Measurements from ENCODE around the gene CCNE1.
"Not testable (repeated sequence)": the region's sequence is repeated elsewhere in the genome, so short reads cannot be mapped to it uniquely, and the experiment has no call there.

Gene CCNE1

DNA sequence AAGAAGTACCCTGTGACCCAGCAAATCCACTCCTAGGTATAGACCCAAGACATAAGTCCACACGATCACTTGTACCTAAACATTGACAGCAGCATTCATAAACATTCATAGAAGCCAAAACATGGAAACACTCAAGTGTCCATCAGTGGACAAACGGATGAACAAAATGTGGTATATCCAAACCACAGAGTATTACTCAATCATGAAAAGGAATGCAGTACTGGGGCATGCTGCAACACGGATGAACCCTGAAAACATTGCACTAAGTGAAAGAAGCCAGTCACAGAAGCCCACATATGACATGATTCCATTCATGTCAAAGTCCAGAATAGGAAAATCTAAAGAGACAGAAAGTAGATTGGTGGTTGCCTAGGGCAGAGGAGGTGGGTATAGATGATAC, 22.8 kb upstream of the CCNE1 start:
- DNase-seq: no peak

DNA sequence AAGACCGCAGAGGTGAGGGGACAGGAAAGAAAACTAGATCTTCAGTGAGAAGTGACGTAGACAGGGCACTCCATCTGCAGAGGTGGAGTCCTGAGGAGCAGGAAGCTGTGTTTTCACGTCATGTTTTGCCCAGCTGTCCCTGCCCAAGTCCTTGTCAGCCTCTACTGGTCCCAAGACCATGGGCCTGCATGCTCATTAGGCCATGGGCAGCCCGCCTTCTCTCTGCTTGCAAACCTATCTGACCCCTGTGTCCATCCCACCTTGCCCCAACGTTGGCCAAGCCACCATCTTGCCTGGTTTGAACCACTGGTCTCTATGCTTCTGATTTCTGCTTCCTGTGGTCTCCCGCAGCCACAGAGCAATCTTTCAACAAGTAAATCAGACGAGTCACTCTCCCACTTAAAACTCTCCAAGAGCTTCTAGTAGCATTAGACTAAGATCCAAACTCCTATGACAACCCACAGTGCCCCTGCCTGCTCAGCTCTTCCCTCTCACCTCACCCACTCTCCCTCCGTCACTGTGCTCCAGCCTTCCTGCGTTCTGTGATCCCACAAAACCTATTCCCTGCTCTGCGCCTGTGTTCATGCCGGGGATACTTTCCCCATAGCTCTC, 18.6 kb upstream of the CCNE1 start:
- no peak for DNase-seq

DNA sequence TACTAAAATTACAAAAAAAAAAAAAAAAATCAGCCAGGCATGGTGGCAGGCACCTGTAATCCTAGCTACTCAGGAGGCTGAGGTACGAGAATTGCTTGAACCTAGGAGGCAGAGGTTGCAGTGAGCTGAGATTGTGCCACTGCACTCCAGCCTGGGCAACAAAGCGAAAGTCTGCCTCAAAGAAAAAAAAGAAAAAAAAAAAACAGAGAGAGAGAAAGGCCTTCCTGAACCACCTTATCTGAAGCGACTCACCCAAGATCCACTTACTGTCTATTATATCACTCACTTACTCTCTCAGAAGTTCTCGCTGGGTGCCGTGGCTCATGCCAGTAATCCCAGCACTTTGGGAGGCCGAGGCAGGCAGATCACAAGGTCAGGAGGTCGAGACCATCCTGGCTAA, 17.3 kb upstream of the CCNE1 start:
- DNase-seq: not testable (repeated sequence)

DNA sequence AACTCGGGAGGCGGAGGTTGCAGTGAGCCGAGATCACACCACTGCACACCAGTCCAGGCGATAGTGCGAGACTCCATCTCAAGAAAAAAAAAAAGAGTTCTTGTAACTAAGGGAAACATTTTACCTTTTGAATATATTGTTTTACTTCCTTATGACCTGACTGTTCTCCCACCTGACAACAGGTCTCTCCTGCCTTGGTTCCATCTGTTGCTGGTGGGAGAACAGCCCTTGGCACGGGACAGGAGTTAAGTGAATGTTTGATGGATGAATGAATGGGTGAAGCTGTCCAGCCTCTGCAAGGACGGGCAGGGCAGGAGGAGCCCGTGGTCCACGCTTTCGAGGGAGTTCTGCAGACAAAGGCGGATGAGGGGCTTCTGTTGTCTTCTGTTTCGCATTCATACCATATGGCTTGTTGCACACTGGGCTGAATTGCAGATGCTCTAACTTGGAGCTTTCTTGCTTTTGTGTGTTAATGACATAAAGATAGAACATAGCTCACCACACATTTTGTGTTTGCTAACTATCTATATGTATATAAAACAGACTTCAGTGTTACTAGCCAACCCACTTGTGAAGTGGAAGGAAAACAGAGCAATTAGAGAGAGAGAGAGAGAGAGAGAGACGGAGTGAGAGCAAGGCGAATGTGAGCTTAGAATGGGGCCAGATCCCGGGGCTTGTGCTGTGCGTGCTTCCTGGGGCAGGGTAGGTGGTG, 16.2 kb upstream of the CCNE1 start:
- DNase-seq: no peak

DNA sequence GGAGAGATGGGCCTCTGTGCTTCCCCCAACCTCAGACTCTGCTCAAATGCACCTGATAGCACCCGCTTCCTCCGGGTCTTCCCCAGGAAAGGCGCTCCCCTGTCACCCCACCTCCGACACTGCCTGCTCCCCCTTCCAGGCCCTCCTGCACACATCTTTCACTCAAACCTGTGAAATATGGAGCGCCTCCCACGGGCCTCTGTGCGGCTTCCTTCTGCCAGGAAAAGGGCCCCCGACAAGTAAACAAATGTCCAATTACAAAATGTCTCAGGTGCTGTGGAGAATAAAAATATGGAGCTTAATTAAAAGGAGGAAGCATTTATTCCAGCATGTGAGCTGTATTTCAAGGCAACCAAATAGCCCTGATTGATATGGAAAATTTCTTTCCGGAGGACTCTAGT, 15.6 kb upstream of the CCNE1 start:
- DNase-seq: no peak

DNA sequence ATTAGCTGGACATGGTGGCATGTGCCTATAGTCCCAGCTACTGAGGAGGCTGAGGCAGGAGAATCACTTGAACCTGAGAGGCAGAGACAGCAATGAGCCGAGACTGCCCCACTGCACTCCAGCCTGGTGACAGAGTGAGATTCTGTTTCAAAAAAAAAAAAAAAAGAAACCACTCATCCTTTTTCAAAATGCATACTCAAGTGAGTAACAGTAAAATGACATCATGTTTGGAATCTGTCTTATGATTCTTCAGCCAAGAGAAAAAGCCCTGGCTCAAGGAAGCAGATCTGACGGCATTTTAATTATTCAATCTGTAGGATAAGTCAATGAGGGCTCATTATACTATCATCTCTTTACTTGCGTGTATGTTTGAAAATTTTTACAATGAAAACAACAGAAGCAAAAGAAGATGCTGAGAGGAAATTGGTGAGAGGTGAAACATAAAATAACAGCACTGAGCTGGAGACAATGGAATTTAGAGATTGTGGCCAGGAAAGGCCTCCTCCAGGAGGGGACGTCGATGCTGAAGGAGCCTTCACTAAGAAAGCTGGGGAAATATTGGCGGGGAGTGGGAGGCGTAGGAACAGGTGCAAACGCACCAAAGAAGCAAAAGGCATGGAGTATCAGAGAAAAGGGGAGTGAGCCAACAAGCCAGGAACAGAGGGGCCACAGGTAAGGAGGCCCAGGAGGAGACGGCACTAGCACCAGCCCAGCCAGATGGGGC, 12.9 kb upstream of the CCNE1 start:
- no peak for DNase-seq

DNA sequence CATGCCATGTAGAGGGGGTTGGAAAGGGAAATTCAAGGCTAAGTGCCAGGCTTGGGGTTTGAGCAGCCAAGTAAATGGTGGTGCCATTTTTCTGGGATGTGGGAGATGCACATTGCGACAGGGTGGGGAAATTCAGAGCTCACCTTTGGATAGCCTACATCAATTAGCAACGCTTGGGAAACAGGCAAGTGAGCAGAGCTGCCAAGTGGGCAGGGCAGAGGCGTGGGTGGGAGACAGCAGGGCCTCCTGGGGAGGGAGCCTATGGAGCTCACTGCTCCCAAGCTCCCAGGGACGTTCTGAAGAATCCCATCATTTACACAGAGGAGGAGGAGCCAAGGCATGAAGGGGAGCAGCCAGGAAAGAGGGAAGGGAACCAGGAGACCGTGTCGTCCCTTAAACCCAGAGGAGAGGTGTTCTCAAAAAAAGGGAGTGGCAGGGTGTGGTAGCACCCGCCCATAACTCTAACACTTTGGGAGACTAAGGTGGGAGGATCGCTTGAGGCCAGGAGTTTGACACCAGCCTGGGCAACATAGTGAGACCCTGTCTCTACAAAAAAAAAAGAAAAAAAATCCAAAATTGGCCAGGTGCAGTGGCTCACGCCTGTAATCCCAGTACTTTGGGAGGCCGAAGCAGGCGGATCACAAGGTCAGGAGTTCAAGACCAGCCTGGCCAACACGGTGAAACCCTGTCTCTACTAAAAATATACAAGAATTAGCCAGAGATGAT, 11.5 kb upstream of the CCNE1 start:
- no peak for DNase-seq

DNA sequence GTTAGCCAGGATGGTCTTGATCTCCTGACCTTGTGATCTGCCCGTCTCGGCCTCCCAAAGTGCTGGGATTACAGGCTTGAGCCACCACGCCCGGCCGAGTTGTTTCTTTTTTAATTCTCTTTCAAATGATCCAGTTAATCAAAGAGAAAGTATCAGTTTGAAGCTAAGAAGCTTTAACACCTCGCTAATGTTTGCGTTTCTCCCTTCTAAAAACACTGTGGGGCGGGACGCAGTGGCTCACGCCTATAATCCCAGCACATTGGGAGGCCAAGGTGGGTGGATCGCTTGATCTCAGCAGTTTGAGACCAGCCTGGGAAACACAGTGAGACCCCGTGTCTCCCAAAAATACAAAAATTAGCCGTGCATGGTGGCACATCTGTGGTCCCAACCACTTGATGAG, 7.8 kb upstream of the CCNE1 start:
- DNase-seq: not testable (repeated sequence)

DNA sequence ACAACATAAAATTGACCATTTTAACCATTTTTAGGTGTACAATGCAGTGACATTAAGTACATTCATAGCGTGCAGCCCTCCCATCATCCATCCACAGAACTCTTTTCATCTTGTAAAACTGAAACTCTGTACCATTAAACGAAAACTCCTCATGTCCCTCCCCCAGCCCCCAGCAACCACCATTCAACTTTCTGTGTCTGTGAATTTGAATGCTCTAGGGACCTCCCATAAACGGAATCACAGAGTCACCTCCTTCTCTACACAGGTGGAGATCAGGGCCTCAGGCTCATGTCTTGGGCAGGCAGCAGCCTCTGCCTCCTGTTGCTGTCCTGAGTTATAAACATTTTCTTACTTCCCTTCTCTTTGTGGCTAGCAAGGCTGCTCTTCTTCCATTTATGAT, 7.3 kb upstream of the CCNE1 start:
- DNase-seq: no peak

DNA sequence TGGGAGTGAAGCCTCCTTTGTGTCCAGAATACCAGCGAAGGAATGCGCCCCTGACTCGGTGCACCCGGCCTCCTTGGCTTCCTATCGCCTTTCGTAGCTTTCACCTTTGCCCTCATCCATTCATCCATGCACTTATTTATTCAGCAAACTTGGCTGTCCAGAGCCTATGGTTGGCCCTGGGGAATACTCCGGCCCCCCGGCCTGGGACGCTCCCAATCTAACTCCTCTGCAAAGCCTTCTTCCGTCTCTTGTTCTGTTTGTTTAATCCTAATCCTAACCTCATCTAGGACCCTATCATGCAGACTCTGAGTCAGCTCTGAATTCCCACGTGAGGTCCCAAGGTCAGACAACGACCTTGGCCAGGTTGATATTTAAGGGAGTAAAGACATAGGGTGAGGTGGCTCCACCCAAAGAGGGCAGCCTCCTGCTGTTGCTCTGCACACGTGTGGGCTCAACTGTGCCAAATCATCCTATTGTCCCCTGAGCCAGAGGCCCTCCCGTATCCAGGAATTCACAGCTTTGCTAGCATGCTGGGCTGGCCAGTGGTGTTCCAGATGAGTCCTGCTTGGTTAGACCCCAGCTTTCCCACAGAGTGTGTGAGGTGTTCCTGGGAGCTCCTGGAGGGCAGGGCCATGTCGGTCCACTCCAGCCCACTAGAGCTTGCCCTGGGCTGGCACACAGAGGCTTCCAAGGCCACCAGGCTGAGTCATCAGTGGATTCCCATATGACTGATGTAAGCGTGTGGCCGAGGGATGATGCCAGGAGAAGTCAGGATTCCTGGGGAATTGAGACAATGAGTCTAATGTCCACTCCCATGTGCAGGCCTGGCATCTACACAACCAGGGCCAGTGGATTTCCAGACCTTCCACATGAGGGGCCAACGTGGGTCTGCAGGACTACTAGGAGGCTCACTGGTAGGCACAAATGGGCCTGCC, 6.5 kb upstream of the CCNE1 start:
- no peak for DNase-seq

DNA sequence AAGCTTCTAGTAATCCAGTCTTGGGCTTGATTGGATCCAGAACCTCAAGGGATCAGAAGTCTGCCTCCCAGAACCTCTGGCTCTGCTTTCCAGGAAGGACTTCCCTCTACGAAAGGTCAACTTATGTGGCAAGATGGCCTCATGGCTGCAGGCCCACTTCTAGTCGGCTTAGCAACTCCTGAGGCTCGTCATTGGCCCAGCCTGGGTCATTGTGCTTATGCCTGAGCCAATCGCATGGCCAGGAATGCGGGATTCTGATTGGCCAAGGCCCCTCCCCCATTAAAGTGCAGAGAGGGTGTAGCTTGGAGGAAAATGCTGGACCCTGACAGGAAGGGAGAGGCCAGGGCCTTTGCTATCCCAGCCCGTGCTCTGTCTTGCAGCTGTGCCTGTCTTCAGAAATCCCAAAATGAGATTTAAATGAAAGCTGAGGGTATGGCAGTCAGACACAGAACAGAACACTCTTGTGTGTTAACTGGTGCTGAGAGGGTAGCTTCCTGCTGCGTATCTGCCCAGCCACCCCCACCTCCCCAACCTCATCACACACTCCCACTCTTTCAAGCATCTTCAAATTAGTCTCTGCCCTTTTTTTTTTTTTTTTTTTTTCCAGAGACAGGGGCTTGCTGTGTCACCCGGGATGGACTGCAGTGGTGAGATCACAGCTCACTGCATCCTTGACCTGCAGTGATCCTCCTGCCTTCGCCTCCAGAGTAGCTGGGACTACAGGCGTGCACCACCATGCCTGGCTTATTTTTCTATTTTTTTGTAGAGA, 5.5 kb upstream of the CCNE1 start:
- no peak for DNase-seq

DNA sequence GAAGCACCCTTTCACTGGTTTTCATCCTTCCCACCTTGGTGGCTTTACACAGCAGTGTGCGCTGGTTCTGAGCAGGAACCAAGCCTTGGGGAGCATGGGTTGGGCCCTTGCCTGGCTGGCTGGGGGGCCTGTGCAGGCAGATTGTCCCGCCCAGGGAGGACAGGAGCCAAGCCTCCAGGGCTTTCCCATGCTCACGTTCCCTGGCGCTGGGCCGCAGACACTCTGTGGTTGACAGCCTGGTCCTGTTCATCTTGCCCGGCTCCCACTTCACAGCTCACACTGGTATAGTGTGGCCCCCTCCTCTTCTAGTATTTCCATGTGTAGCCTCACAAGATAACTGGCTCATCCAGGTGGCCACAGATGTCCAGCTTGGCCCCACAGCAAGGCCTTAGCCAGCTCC, 4.6 kb upstream of the CCNE1 start:
- no peak for DNase-seq

DNA sequence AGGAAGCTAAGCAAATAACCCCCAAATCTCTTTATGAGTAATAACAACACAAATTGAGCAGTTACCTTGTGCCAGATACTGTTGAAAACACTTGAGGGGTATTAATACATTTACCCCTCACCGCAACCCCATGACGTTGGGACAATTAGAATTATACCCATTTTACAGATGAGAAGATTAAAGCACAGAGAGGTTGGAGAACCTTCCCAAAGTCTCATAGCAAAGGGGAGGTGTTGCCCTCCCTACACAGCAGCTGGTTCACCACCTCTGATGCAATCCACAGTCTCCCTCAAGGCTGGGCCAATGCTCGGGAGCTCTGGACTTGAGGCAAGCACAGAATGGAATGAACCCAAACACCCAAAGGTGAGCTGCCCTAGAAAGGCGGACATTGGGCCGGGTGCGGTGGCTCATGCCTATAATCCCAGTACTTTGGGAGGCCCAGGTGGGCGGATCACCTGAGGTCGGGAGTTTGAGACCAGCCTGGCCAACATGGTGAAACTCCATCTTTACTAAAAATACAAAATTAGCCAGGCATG, 3.9 kb upstream of the CCNE1 start:
- DNase-seq: no peak

DNA sequence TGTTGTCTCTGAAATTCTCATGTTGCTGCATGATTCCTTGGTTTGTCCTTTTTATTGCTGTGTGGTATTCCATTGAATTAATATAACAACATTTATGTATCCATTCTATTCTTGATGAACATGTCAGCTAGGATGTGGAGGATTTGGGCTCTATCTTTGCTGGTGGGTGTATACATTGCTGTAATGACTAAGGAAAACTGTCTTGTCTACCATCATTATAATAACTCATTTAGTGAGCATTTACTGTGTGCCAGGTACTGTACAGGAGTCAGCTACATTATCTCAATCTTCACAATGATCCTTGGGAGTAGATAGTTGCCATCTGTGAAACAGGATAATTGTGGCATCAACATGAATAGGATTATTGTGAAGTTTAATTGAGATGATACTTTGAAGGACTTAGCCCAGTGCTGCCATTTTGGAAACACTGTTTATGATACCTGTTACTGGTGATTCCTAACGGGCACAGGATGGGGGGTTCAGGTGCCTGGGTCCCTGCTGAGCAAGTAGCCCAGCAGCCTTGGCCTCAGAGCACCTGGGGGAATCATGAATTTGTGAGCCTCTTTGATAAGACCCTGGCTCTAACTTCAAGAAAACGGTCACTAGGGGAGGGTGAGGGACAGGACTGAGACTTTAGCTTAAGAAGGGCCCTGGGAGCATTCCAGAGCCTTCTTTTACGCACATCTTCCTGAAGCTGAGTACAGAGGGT, 1.8 kb upstream of the CCNE1 start:
- no peak for DNase-seq

DNA sequence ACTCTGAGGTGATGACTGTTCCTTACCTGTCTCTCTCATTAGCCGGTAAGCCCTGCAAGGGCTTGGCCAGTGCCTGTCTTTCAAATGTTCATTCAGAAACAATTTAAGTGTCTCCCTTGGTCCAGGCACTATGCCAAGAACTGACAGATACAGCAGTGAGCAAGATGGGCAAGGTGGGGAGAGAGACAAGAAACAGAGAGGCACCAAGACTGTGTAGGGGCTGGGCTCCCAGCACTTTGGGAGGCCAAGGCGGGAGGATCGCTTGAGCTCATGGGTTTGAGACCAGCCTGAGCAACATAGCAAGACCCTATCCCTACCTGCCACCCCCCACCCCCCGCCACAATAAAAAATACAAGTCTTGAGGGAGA, 1.3 kb upstream of the CCNE1 start:
- no peak for DNase-seq

DNA sequence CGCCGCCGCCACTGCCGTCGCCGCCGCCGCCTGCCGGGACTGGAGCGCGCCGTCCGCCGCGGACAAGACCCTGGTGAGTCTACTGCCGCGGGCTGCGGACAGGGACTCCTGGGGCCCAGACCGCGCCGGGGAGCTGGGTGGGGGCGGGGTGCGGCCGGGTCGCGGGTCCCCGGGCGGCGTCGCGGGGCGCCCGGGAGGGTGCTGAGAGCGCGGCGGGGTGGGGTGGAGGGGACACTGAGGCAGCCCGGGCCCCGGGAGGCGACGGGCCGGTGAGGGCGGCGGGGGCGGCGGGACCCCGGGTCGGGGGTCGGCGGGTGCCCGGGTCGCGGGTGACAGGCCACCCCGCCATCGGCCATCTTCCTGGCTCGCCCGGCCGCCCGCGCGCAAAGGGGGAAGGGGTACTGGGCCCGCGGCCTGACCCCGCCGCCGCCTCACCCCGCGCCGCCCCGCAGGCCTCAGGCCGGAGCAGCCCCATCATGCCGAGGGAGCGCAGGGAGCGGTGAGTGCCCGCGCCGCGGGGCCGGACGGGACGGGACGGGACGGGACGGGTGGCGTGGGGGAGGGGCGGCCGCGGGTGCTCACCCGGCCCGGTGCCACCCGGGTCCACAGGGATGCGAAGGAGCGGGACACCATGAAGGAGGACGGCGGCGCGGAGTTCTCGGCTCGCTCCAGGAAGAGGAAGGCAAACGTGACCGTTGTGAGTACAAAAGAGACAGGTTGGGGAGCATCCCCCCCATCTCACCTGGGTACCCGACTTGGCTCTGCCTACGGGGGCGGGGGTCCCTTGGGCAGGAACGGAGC, 489 bp downstream of the CCNE1 start:
- DNase-seq: no peak

DNA sequence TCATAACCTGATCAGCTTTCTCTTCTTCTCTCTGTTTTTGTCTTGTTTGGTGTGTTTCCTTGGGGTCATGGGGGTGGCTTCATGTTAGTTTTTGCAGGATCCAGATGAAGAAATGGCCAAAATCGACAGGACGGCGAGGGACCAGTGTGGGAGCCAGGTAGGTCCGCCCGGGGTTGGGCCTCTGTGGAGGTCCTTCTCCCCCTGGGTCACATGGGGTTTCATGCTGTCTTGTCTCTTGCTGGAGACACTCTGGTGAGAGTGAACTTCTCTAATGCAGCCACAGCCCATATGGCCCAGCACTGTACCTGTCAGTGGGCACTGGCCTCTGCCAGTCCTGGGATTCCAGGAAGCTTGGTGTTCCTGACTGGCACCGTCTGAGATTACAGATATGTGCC, 1.1 kb downstream of the CCNE1 start:
- DNase-seq: no peak

DNA sequence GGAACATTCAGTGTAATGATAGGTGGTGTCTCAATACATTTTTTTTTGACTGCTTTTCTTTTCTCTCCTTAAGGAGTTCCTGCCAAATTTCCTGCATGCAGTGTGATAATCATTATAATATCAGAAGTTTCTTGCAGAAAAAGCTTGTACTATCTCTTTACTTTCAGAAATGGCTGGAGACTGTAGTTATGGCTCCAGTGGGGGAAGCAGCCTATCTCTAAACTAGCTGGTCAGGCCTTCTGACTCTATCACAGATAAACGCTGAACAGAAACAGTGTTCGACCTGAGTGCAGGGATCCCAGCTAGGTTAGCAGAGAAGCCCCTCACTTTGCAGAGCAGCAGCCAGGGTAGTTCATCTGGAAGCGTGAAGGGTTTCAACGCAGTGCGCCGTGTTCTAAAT, 1.9 kb downstream of the CCNE1 start:
- DNase-seq: no peak

DNA sequence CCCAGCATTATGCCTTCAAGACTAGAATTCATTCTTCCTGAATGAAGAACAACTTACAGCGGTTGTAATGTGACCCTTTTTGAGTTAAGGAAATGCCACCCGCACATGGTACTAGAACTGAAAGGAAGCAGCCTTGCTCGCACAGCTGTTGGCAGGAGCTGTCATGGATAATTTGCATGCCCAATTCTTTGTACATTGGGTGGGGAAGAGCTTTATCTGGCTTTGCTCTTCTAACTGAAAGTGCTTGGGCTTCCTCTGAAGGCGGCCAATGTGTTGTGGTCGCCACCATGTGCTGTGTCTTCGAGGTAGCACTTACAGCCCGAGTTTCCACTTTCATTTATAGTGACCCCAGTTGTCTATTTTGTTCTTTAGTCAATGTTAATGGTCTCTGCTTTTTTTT, 3.4 kb downstream of the CCNE1 start:
- peak; percentile 23 for DNase-seq

DNA sequence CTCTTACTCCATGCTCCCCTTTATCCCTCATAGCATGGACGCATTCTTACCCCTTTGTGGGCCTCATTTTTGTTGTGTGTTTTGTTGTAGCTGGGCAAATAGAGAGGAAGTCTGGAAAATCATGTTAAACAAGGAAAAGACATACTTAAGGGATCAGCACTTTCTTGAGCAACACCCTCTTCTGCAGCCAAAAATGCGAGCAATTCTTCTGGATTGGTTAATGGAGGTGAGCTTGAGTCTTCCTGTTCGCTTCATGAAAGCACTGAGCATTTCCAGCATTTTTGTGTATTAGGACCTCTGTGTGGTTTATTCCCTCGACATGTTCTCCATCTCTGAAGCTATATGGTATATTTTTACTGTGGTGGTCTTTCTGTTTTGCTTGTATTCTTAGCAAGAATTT, 5.5 kb downstream of the CCNE1 start:
- no peak for DNase-seq
